Measurements from ENCODE around the gene IMMT. TPM values are rescaled to one million over a fixed set of nuclear protein-coding genes. Genes with fewer than 3 reads are reported as not detected.
A peak's percentile ranks its signal among the peaks of the same experiment; 100 is the strongest.

The IMMT gene
- total and polyA plus RNA-seq, 5 donors from 2014 or later, result 58.4 to 71.3 (median 62.3) TPM

- Mint-ChIP-seq H3K36me3 (peaks cover 42% of the 10 kb centered on the region), H3K27ac (peak overlapping the region in 2 of 3 donors; percentile 35 to 45), H3K9me3 (no peaks in the 10 kb centered on the region), H3K4me1 (peaks cover 22 to 33% (median 28%) of the 10 kb centered on the region in 4 donors), H3K4me3 (no peak overlapping the region), H3K27me3 (no peaks in the 10 kb centered on the region)
- no peaks in the 10 kb centered on the region for H3K4me1 ChIP-seq (ENCODE audit: control insufficient read depth, insufficient read depth, low read length, poor library complexity, severe bottlenecking)
- no peak overlapping the region for H3K4me3 ChIP-seq (ENCODE audit: low read depth, low read length)
- H3K9me3 ChIP-seq (ENCODE audit: control insufficient read depth in 2 of 2, low read length in 2 of 2), result no peaks in the 10 kb centered on the region
- H3K27ac ChIP-seq (ENCODE audit: insufficient read depth, low read length, poor library complexity, severe bottlenecking), result no peak overlapping the region
- peaks cover 67% of the 10 kb centered on the region for H3K36me3 ChIP-seq (ENCODE audit: control insufficient read depth, insufficient read depth, low read length)
- ATAC-seq (ENCODE audit: low read depth in 2 of 2) (no peak), DNase-seq (no peak)
- no peaks in the 10 kb centered on the region for H3K27me3 ChIP-seq (ENCODE audit: control insufficient read depth, insufficient read depth, low read length)
These were observed 19.4 kb downstream of the IMMT start for GRCh38 chr2:86175828-86176227.

- Mint-ChIP-seq H3K27me3 (no peaks in the 10 kb centered on the region), H3K4me3 (no peak overlapping the region), H3K27ac (no peak overlapping the region), H3K9me3 (no peaks in the 10 kb centered on the region), H3K36me3 (peaks cover 43% of the 10 kb centered on the region), H3K4me1 (peaks cover 22 to 32% (median 27%) of the 10 kb centered on the region in 4 donors)
- Histone ChIP-seq H3K27ac (ENCODE audit: insufficient read depth, low read length, poor library complexity, severe bottlenecking) (no peak overlapping the region), H3K9me3 (ENCODE audit: control insufficient read depth in 2 of 2, low read length in 2 of 2) (no peaks in the 10 kb centered on the region), H3K4me1 (ENCODE audit: control insufficient read depth, insufficient read depth, low read length, poor library complexity, severe bottlenecking) (no peaks in the 10 kb centered on the region), H3K36me3 (ENCODE audit: control insufficient read depth, insufficient read depth, low read length) (peaks cover 69% of the 10 kb centered on the region), H3K27me3 (ENCODE audit: control insufficient read depth, insufficient read depth, low read length) (no peaks in the 10 kb centered on the region), H3K4me3 (ENCODE audit: low read depth, low read length) (no peak overlapping the region)
- ATAC-seq (ENCODE audit: low read depth in 2 of 2) (no peak), DNase-seq (no peak)
These were observed 20.8 kb downstream of the IMMT start for GRCh38 chr2:86174445-86174844.

GRCh38 chr2:86172610-86173009 lies 22.7 kb downstream of the IMMT start:
- peak overlapping the region in 1 of 3 donors; percentile 10 for H3K27ac Mint-ChIP-seq
- H3K4me1 Mint-ChIP-seq, result peaks cover 24 to 28% (median 27%) of the 10 kb centered on the region in 4 donors
- H3K27ac ChIP-seq (ENCODE audit: insufficient read depth, low read length, poor library complexity, severe bottlenecking), result no peak overlapping the region
- H3K4me3 Mint-ChIP-seq, result no peak overlapping the region
- peaks cover 73% of the 10 kb centered on the region for H3K36me3 ChIP-seq (ENCODE audit: control insufficient read depth, insufficient read depth, low read length)
- peaks cover 52% of the 10 kb centered on the region for H3K36me3 Mint-ChIP-seq
- no peaks in the 10 kb centered on the region for H3K27me3 ChIP-seq (ENCODE audit: control insufficient read depth, insufficient read depth, low read length)
- H3K4me1 ChIP-seq (ENCODE audit: control insufficient read depth, insufficient read depth, low read length, poor library complexity, severe bottlenecking), result no peaks in the 10 kb centered on the region
- no peaks in the 10 kb centered on the region for H3K9me3 Mint-ChIP-seq
- DNase-seq (no peak), ATAC-seq (ENCODE audit: low read depth in 2 of 2) (no peak)
- H3K27me3 Mint-ChIP-seq, result no peaks in the 10 kb centered on the region
- no peaks in the 10 kb centered on the region for H3K9me3 ChIP-seq (ENCODE audit: control insufficient read depth in 2 of 2, low read length in 2 of 2)
- H3K4me3 ChIP-seq (ENCODE audit: low read depth, low read length), result no peak overlapping the region

GRCh38 chr2:86171295-86171694 lies 24.0 kb downstream of the IMMT start:
- no peaks in the 10 kb centered on the region for H3K27me3 ChIP-seq (ENCODE audit: control insufficient read depth, insufficient read depth, low read length)
- Mint-ChIP-seq H3K4me3 (no peak overlapping the region), H3K4me1 (peaks cover 20 to 27% (median 22%) of the 10 kb centered on the region in 4 donors), H3K36me3 (peaks cover 47% of the 10 kb centered on the region), H3K27me3 (no peaks in the 10 kb centered on the region), H3K27ac (no peak overlapping the region), H3K9me3 (no peaks in the 10 kb centered on the region)
- H3K9me3 ChIP-seq (ENCODE audit: control insufficient read depth in 2 of 2, low read length in 2 of 2), result no peaks in the 10 kb centered on the region
- no peak for DNase-seq
- peaks cover 68% of the 10 kb centered on the region for H3K36me3 ChIP-seq (ENCODE audit: control insufficient read depth, insufficient read depth, low read length)
- H3K4me1 ChIP-seq (ENCODE audit: control insufficient read depth, insufficient read depth, low read length, poor library complexity, severe bottlenecking), result no peaks in the 10 kb centered on the region
- H3K27ac ChIP-seq (ENCODE audit: insufficient read depth, low read length, poor library complexity, severe bottlenecking), result no peak overlapping the region
- ATAC-seq (ENCODE audit: low read depth in 2 of 2), result no peak
- H3K4me3 ChIP-seq (ENCODE audit: low read depth, low read length), result no peak overlapping the region

GRCh38 chr2:86170449-86170848 lies 24.8 kb downstream of the IMMT start:
- no peak for ATAC-seq (ENCODE audit: low read depth in 2 of 2)
- H3K4me3 ChIP-seq (ENCODE audit: low read depth, low read length), result no peak overlapping the region
- H3K9me3 ChIP-seq (ENCODE audit: control insufficient read depth in 2 of 2, low read length in 2 of 2), result no peaks in the 10 kb centered on the region
- peak overlapping the region in 1 of 3 donors; percentile 25 for H3K27ac Mint-ChIP-seq
- no peak for DNase-seq
- no peaks in the 10 kb centered on the region for H3K27me3 ChIP-seq (ENCODE audit: control insufficient read depth, insufficient read depth, low read length)
- peaks cover 43% of the 10 kb centered on the region for H3K36me3 Mint-ChIP-seq
- no peak overlapping the region for H3K27ac ChIP-seq (ENCODE audit: insufficient read depth, low read length, poor library complexity, severe bottlenecking)
- no peaks in the 10 kb centered on the region for H3K9me3 Mint-ChIP-seq
- no peaks in the 10 kb centered on the region for H3K27me3 Mint-ChIP-seq
- H3K4me1 Mint-ChIP-seq, result peaks cover 13 to 25% (median 14%) of the 10 kb centered on the region in 4 donors
- H3K4me1 ChIP-seq (ENCODE audit: control insufficient read depth, insufficient read depth, low read length, poor library complexity, severe bottlenecking), result no peaks in the 10 kb centered on the region
- H3K4me3 Mint-ChIP-seq, result no peak overlapping the region
- peaks cover 71% of the 10 kb centered on the region for H3K36me3 ChIP-seq (ENCODE audit: control insufficient read depth, insufficient read depth, low read length)

DNA sequence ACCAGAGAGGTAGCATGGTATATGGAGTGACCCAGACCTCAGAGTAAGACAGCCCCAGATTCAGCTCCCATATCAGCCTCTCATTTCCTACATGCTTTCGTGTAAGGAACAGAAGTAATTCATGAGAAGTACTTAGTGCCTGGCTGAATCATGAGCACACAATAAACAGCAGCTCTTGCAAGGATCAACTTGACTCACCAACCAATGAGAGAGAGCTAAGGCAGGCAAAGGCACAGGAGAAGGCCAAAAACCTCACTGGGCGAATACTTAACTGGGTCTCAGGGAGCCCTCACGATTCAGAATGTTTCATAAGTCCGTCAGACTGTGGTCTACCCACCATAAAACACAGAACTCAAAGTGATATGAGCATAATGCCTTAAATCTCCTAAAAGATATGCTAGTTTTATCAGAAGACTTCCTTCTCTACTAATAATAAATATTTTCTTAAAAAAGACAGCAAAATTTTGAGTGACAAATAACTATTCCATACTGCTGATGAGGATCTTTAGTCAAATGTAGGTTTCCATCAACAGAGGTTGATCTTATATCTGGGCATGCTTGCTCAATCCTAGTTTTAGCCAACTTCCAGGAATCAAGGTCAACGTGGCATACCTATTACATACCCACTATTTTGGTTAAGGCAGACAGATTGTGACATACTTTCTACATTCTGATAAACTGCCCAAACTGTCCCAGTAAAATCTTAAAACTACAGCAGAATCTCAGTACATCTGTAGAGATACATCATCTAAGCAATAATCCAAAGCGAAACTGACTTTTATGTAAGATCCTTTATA lies 34.9 kb downstream of the IMMT start:
- peaks cover 18% of the 10 kb centered on the region for H3K36me3 Mint-ChIP-seq
- peak overlapping the region in 1 of 3 donors; percentile 56 for H3K27ac Mint-ChIP-seq
- H3K36me3 ChIP-seq (ENCODE audit: control insufficient read depth, insufficient read depth, low read length), result peaks cover 90% of the 10 kb centered on the region

GRCh38 chr2:86158286-86158685 lies 37.0 kb downstream of the IMMT start:
- Mint-ChIP-seq H3K36me3 (peaks cover 15% of the 10 kb centered on the region), H3K9me3 (no peaks in the 10 kb centered on the region), H3K27ac (no peak overlapping the region), H3K27me3 (no peaks in the 10 kb centered on the region), H3K4me3 (no peak overlapping the region), H3K4me1 (peaks cover 0 to 4% (median under 1%) of the 10 kb centered on the region in 4 donors)
- peaks cover 84% of the 10 kb centered on the region for H3K36me3 ChIP-seq (ENCODE audit: control insufficient read depth, insufficient read depth, low read length)
- H3K27me3 ChIP-seq (ENCODE audit: control insufficient read depth, insufficient read depth, low read length), result no peaks in the 10 kb centered on the region
- DNase-seq (no peak), ATAC-seq (ENCODE audit: low read depth in 2 of 2) (no peak)
- H3K4me1 ChIP-seq (ENCODE audit: control insufficient read depth, insufficient read depth, low read length, poor library complexity, severe bottlenecking), result no peaks in the 10 kb centered on the region
- H3K4me3 ChIP-seq (ENCODE audit: low read depth, low read length), result no peak overlapping the region
- no peaks in the 10 kb centered on the region for H3K9me3 ChIP-seq (ENCODE audit: control insufficient read depth in 2 of 2, low read length in 2 of 2)
- no peak overlapping the region for H3K27ac ChIP-seq (ENCODE audit: insufficient read depth, low read length, poor library complexity, severe bottlenecking)

More for the DNA sequence above, 34.9 kb downstream of the IMMT start:
- H3K9me3 Mint-ChIP-seq, result no peaks in the 10 kb centered on the region
- H3K27me3 Mint-ChIP-seq, result no peaks in the 10 kb centered on the region
- Histone ChIP-seq H3K4me3 (ENCODE audit: low read depth, low read length) (no peak overlapping the region), H3K27ac (ENCODE audit: insufficient read depth, low read length, poor library complexity, severe bottlenecking) (no peak overlapping the region), H3K27me3 (ENCODE audit: control insufficient read depth, insufficient read depth, low read length) (no peaks in the 10 kb centered on the region), H3K4me1 (ENCODE audit: control insufficient read depth, insufficient read depth, low read length, poor library complexity, severe bottlenecking) (no peaks in the 10 kb centered on the region), H3K9me3 (ENCODE audit: control insufficient read depth in 2 of 2, low read length in 2 of 2) (no peaks in the 10 kb centered on the region)
- ATAC-seq (ENCODE audit: low read depth in 2 of 2), result no peak
- H3K4me1 Mint-ChIP-seq, result peaks cover 0 to 4% (median 0%) of the 10 kb centered on the region in 4 donors
- no peak for DNase-seq
- H3K4me3 Mint-ChIP-seq, result no peak overlapping the region

Measured in CD4-positive, CD25-positive, alpha-beta regulatory T cell (primary cell).